HepG2 (cell line): ENCODE measurements around the gene APRT. TPM values are rescaled to one million over a fixed set of nuclear protein-coding genes. Genes with fewer than 3 reads are reported as not detected.

Experiments
- ARNTL ChIP-seq: sonication (generic); formaldehyde crosslinking; IDR thresholded peaks from 2 replicates; pipeline ENCODE4 v1.4.0; 2020; ENCODE audit warnings: mild to moderate bottlenecking, missing genetic modification reagents
- BHLHE40 ChIP-seq: IDR thresholded peaks from 2 replicates; pipeline ENCODE4 v1.6.1; 2011; ENCODE audit warnings: low read length, improper control_type of control experiment
- HHEX ChIP-seq: IDR thresholded peaks from 2 replicates; pipeline ENCODE4 v1.6.1; 2016; ENCODE audit warnings: control low read depth
- HOXA7 ChIP-seq: sonication (generic); formaldehyde crosslinking; IDR thresholded peaks from 2 replicates; pipeline ENCODE4 v1.8.1; 2022; ENCODE audit warnings: mild to moderate bottlenecking, missing genetic modification reagents, moderate library complexity
- MTA1 ChIP-seq: sonication (generic); formaldehyde crosslinking; IDR thresholded peaks from 2 replicates; pipeline ENCODE4 v1.4.0; 2020; ENCODE audit warnings: missing genetic modification reagents, mild to moderate bottlenecking, borderline replicate concordance
- ZBTB1 ChIP-seq: sonication (generic); formaldehyde crosslinking; IDR thresholded peaks from 2 replicates; pipeline ENCODE4 v1.4.0; 2020; ENCODE audit warnings: missing genetic modification reagents, borderline replicate concordance
- ZNF101 ChIP-seq: sonication (generic); formaldehyde crosslinking; IDR thresholded peaks from 2 replicates; pipeline ENCODE4 v1.4.0; 2020; ENCODE audit warnings: mild to moderate bottlenecking, low read depth, missing genetic modification reagents, borderline replicate concordance
- ZNF678 ChIP-seq: sonication (generic); formaldehyde crosslinking; IDR thresholded peaks from 2 replicates; pipeline ENCODE4 v1.4.0; 2020; ENCODE audit warnings: mild to moderate bottlenecking, missing genetic modification reagents
- ZNF788 ChIP-seq: sonication (generic); formaldehyde crosslinking; IDR thresholded peaks from 2 replicates; pipeline ENCODE4 v1.5.0; 2020; ENCODE audit warnings: mild to moderate bottlenecking, missing genetic modification reagents, borderline replicate concordance
- ZSCAN31 ChIP-seq: sonication (generic); formaldehyde crosslinking; IDR thresholded peaks from 2 replicates; pipeline ENCODE4 v1.5.0; 2020; ENCODE audit warnings: low read depth, mild to moderate bottlenecking, missing genetic modification reagents
- polyA plus RNA-seq, 8 experiments: library from polyadenylated mRNA; depleted of rRNA in 3 of 8; stranded (reverse) in 7 of 8; unstranded in 1 of 8; fragments of >200 nt; fragmentation: Illumina TruSeq in 4 of 8; extraction: Trizol in 4 of 8; gene quantifications; 2 replicates each; pipeline versions ENCODE4 v1.2.1 to v1.2.3, GENCODE V29; 2011 to 2016; ENCODE audit warnings: low read depth in 4 of 8, missing spikeins in 1 of 8, mixed read lengths in 1 of 8; ENCODE audit not compliant: insufficient read depth in 1 of 8
- total RNA-seq, 5 experiments: library from RNA; depleted of rRNA; stranded (reverse); fragments of >200 nt; fragmentation: Illumina TruSeq; extraction: Trizol; gene quantifications; 2 replicates each; pipeline ENCODE4 v1.2.3, GENCODE V29; 2016; ENCODE audit warnings: low read depth in 1 of 5
- TF ChIP-seq, protein P1 (sequence below): sonication (generic); formaldehyde crosslinking; IDR thresholded peaks from 2 replicates; pipeline ENCODE4 v1.4.0; 2020; ENCODE audit warnings: missing genetic modification reagents
- TF ChIP-seq, protein P2 (sequence below): sonication (generic); formaldehyde crosslinking; IDR thresholded peaks from 2 replicates; pipeline ENCODE4 v1.4.0; 2020; ENCODE audit warnings: missing genetic modification reagents, borderline replicate concordance
- TF ChIP-seq, protein P3 (sequence below): sonication (generic); formaldehyde crosslinking; IDR thresholded peaks from 2 replicates; pipeline ENCODE4 v1.5.0; 2020; ENCODE audit warnings: missing genetic modification reagents, mild to moderate bottlenecking, borderline replicate concordance
- TF ChIP-seq, protein P4 (sequence below): IDR thresholded peaks from 2 replicates; pipeline ENCODE4 v1.6.1; 2016; ENCODE audit warnings: missing compliant biosample characterization, missing genetic modification reagents, borderline replicate concordance
- TF ChIP-seq, protein P5 (sequence below): sonication (generic); formaldehyde crosslinking; IDR thresholded peaks from 2 replicates; pipeline ENCODE4 v1.5.1; 2020; ENCODE audit warnings: missing genetic modification reagents, mild to moderate bottlenecking, borderline replicate concordance
- TF ChIP-seq, protein P6 (sequence below): sonication (generic); formaldehyde crosslinking; IDR thresholded peaks from 2 replicates; pipeline ENCODE4 v1.4.0; 2020; ENCODE audit warnings: mild to moderate bottlenecking, missing genetic modification reagents

The APRT gene
- total and polyA plus RNA-seq, 2 of the 13 experiments (the other 11 are each of a cell fraction or from before 2014, with no cell fraction given): 155 to 242 TPM

DNA sequence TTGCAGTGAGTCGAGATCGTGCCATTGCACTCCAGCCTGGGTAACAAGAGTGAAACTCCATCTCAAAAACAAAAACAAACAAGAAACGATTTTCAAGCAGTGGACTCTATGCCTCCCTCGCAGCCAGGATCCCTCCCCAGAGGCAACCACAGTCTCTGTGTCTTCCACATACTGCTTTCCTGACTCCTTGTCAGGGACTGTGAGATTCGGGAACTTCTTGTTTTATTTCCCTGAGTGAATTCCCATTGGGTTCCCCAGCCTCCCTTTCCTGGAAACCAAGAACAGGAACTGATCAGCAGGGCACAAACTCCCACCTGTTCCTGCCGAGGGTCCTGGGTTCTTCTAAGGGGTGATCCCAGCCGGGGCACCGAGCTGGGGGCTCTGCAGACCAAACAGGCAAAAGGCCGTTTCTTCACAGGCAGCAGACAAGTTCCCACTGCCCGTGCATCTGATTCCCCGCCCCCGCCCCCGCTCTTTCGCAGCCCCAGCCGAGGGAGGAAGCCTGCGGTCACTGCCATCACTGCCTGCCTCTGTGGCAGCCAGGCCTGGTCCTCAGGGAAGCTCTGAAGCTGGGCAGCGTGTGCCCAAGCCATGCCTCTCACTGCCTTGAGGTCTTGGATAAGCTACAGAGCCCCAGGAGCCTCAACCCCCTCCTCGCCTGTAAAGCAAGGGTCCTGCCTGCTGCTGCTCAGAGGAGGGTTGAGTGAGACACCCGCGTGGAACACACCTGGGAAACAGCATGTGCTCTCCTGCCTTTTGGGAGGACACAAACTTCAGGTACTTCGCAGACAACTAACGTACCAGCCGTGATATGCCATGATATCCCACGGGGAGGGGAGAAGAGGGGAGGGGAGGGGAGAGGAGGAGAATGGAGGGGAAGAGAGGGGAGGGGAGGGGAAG, 21.2 kb downstream of the APRT start (continued):
- TF ChIP-seq, protein P1, sequence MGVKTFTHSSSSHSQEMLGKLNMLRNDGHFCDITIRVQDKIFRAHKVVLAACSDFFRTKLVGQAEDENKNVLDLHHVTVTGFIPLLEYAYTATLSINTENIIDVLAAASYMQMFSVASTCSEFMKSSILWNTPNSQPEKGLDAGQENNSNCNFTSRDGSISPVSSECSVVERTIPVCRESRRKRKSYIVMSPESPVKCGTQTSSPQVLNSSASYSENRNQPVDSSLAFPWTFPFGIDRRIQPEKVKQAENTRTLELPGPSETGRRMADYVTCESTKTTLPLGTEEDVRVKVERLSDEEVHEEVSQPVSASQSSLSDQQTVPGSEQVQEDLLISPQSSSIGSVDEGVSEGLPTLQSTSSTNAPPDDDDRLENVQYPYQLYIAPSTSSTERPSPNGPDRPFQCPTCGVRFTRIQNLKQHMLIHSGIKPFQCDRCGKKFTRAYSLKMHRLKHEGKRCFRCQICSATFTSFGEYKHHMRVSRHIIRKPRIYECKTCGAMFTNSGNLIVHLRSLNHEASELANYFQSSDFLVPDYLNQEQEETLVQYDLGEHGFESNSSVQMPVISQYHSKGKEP (CRISPR knock-in tag): no peak
- TF ChIP-seq, protein P2, sequence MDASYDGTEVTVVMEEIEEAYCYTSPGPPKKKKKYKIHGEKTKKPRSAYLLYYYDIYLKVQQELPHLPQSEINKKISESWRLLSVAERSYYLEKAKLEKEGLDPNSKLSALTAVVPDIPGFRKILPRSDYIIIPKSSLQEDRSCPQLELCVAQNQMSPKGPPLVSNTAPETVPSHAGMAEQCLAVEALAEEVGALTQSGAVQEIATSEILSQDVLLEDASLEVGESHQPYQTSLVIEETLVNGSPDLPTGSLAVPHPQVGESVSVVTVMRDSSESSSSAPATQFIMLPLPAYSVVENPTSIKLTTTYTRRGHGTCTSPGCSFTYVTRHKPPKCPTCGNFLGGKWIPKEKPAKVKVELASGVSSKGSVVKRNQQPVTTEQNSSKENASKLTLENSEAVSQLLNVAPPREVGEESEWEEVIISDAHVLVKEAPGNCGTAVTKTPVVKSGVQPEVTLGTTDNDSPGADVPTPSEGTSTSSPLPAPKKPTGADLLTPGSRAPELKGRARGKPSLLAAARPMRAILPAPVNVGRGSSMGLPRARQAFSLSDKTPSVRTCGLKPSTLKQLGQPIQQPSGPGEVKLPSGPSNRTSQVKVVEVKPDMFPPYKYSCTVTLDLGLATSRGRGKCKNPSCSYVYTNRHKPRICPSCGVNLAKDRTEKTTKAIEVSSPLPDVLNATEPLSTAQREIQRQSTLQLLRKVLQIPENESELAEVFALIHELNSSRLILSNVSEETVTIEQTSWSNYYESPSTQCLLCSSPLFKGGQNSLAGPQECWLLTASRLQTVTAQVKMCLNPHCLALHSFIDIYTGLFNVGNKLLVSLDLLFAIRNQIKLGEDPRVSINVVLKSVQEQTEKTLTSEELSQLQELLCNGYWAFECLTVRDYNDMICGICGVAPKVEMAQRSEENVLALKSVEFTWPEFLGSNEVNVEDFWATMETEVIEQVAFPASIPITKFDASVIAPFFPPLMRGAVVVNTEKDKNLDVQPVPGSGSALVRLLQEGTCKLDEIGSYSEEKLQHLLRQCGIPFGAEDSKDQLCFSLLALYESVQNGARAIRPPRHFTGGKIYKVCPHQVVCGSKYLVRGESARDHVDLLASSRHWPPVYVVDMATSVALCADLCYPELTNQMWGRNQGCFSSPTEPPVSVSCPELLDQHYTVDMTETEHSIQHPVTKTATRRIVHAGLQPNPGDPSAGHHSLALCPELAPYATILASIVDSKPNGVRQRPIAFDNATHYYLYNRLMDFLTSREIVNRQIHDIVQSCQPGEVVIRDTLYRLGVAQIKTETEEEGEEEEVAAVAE (CRISPR knock-in tag): no peak
- TF ChIP-seq ZBTB1 (CRISPR knock-in tag): no peak
- no peak for TF ChIP-seq ZNF788 (CRISPR knock-in tag)
- TF ChIP-seq, protein P3, sequence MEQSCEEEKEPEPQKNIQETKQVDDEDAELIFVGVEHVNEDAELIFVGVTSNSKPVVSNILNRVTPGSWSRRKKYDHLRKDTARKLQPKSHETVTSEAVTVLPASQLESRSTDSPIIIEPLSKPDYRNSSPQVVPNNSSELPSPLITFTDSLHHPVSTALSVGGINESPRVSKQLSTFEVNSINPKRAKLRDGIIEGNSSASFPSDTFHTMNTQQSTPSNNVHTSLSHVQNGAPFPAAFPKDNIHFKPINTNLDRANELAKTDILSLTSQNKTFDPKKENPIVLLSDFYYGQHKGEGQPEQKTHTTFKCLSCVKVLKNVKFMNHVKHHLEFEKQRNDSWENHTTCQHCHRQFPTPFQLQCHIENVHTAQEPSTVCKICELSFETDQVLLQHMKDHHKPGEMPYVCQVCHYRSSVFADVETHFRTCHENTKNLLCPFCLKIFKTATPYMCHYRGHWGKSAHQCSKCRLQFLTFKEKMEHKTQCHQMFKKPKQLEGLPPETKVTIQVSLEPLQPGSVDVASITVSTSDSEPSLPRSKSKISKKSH (CRISPR knock-in tag): no peak
- no peak for TF ChIP-seq ZNF678
- TF ChIP-seq ZSCAN31 (CRISPR knock-in tag): no peak
- TF ChIP-seq HHEX (CRISPR knock-in tag): no peak
- TF ChIP-seq, protein P4, sequence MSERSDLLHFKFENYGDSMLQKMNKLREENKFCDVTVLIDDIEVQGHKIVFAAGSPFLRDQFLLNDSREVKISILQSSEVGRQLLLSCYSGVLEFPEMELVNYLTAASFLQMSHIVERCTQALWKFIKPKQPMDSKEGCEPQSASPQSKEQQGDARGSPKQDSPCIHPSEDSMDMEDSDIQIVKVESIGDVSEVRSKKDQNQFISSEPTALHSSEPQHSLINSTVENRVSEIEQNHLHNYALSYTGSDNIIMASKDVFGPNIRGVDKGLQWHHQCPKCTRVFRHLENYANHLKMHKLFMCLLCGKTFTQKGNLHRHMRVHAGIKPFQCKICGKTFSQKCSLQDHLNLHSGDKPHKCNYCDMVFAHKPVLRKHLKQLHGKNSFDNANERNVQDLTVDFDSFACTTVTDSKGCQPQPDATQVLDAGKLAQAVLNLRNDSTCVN (CRISPR knock-in tag): no peak
- TF ChIP-seq HOXA7 (CRISPR knock-in tag): no peak
- TF ChIP-seq BHLHE40: no peak
- TF ChIP-seq, protein P5, sequence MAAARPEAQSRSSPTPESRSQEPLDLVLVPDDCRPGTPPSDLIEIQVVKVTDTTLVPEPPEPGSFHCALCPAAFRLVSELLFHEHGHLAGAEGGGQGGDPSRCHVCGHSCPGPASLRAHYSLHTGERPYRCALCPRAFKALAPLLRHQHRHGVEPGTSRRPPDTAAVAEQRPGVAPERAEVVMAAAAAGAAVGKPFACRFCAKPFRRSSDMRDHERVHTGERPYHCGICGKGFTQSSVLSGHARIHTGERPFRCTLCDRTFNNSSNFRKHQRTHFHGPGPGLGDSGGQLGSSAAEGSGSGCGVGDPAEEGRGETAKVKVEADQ: no peak
- no peak for TF ChIP-seq ZNF101
- TF ChIP-seq, protein P6, sequence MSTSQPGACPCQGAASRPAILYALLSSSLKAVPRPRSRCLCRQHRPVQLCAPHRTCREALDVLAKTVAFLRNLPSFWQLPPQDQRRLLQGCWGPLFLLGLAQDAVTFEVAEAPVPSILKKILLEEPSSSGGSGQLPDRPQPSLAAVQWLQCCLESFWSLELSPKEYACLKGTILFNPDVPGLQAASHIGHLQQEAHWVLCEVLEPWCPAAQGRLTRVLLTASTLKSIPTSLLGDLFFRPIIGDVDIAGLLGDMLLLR: no peak
- TF ChIP-seq ARNTL (CRISPR knock-in tag): 0 out of 2 replicates have a peak, but pooled peaks have one; percentile 19
- peak; percentile 78 for TF ChIP-seq MTA1 (CRISPR knock-in tag)
